Measurements from ENCODE around the gene ZC2HC1C. TPM values are rescaled to one million over a fixed set of nuclear protein-coding genes. Genes with fewer than 3 reads are reported as not detected.
A peak's percentile ranks its signal among the peaks of the same experiment; 100 is the strongest.

Gene ZC2HC1C
- total and polyA plus RNA-seq, 2 donors from 2014 or later = 6.7 to 11.9 TPM

DNA sequence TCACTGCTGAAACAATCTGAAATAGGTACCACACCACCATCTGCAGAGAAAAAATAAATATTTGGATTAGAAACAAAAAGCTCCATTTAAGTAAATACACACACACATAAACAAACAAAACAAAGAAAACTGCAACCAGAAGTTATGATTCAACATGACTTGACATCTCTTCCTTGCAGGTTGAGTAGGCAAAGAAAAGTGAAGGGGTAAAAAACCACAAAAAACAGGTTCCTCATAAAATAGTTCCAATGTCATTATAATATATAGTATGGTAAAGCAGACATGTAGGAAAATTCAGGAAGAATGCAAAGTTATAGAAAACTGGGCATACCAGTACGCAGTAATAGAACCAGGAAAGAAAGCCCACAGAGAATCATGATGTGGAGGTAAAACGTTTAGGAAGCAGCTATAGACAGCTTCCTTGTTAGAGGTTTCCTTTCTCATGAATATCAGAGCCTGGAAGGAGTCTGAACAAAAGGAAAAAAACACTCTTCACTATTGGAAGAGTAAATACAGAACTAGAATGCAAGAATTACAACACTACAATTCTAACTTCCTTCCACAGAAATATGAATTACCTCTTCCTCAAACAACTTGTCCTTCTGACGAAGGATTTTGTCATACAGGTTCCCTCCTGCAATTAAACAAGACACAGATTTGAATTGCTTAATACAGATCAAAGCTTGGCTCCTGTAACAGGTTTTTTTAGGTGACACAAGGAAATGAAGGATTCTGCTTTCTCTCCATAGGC is 51.3 kb downstream of the ZC2HC1C start:
- no peak overlapping the region for H3K27ac ChIP-seq (ENCODE audit: low read depth in 2 of 2, low read length in 2 of 2)
- H3K36me3 ChIP-seq (ENCODE audit: control insufficient read depth in 2 of 3, insufficient read depth in 3 of 3, low read length in 3 of 3) = peaks cover 4 to 45% (median 26%) of the 10 kb centered on the region in 3 donors

GRCh38 chr14:75121552-75121951 is 52.1 kb downstream of the ZC2HC1C start:
- DNase-seq (peak in 4 of 5 donors; percentile 25 to 40 (median 32)), FAIRE-seq (no peak)
- intact Hi-C loops (cut with DNase I) = no loop called here
- Histone ChIP-seq H3K27me3 (ENCODE audit: control insufficient read depth, insufficient read depth, low read length) (no peaks in the 10 kb centered on the region), H3K27ac (ENCODE audit: low read depth in 2 of 2, low read length in 2 of 2) (no peak overlapping the region), H3K4me3 (ENCODE audit: low read length in 3 of 3) (no peak overlapping the region), H3K9me3 (ENCODE audit: control insufficient read depth in 2 of 3, insufficient read depth in 1 of 3, low read length in 3 of 3) (no peaks in the 10 kb centered on the region), H3K4me1 (ENCODE audit: control insufficient read depth in 2 of 3, insufficient read depth in 2 of 3, low read depth in 1 of 3, low read length in 3 of 3) (peaks cover 0 to 6% (median 5%) of the 10 kb centered on the region in 3 donors), H3K9ac (ENCODE audit: low read length in 3 of 3) (no peak overlapping the region), H3K36me3 (ENCODE audit: control insufficient read depth in 2 of 3, insufficient read depth in 3 of 3, low read length in 3 of 3) (peaks cover 4 to 39% (median 22%) of the 10 kb centered on the region in 3 donors)
- no peak for TF ChIP-seq CTCF (IDR thresholded peaks at IDR 0.05; ENCODE audit: borderline replicate concordance, extremely low read depth, insufficient read depth)

More for the DNA sequence above, 51.3 kb downstream of the ZC2HC1C start:
- no peaks in the 10 kb centered on the region for H3K4me1 ChIP-seq (ENCODE audit: control insufficient read depth in 2 of 3, insufficient read depth in 2 of 3, low read depth in 1 of 3, low read length in 3 of 3)
- intact Hi-C loops (cut with DNase I) = no loop called here
- TF ChIP-seq CTCF (IDR thresholded peaks at IDR 0.05; ENCODE audit: borderline replicate concordance, extremely low read depth, insufficient read depth) = no peak
- no peak overlapping the region for H3K4me3 ChIP-seq (ENCODE audit: low read length in 3 of 3)
- H3K9ac ChIP-seq (ENCODE audit: low read length in 3 of 3) = no peak overlapping the region
- FAIRE-seq (no peak), DNase-seq (no peak)
- H3K9me3 ChIP-seq (ENCODE audit: control insufficient read depth in 2 of 3, insufficient read depth in 1 of 3, low read length in 3 of 3) = no peaks in the 10 kb centered on the region
- H3K27me3 ChIP-seq (ENCODE audit: control insufficient read depth, insufficient read depth, low read length) = no peaks in the 10 kb centered on the region

GRCh38 chr14:75123991-75124390 is 54.5 kb downstream of the ZC2HC1C start:
- Histone ChIP-seq H3K4me3 (ENCODE audit: low read length in 3 of 3) (no peak overlapping the region), H3K4me1 (ENCODE audit: control insufficient read depth in 2 of 3, insufficient read depth in 2 of 3, low read depth in 1 of 3, low read length in 3 of 3) (peaks cover 0 to 9% (median 6%) of the 10 kb centered on the region in 3 donors), H3K9ac (ENCODE audit: low read length in 3 of 3) (no peak overlapping the region), H3K27ac (ENCODE audit: low read depth in 2 of 2, low read length in 2 of 2) (no peak overlapping the region), H3K9me3 (ENCODE audit: control insufficient read depth in 2 of 3, insufficient read depth in 1 of 3, low read length in 3 of 3) (no peaks in the 10 kb centered on the region), H3K36me3 (ENCODE audit: control insufficient read depth in 2 of 3, insufficient read depth in 3 of 3, low read length in 3 of 3) (peaks cover 4 to 21% (median 15%) of the 10 kb centered on the region in 3 donors), H3K27me3 (ENCODE audit: control insufficient read depth, insufficient read depth, low read length) (no peaks in the 10 kb centered on the region)
- TF ChIP-seq CTCF (IDR thresholded peaks at IDR 0.05; ENCODE audit: borderline replicate concordance, extremely low read depth, insufficient read depth) = no peak
- DNase-seq (no peak), FAIRE-seq (no peak)
- intact Hi-C loops (cut with DNase I) = no loop called here
